ELF-1 (cell line): Measurements from ENCODE around the gene ZNF655.
"Not testable (repeated sequence)": the region's sequence is repeated elsewhere in the genome, so short reads cannot be mapped to it uniquely, and the experiment has no call there.

ENCODE experiments used
- DNase-seq: peaks from one replicate; pipeline ENCODE4 v3.0.0-alpha.2; 2016; ENCODE audit warnings: low read depth, low spot score

Gene ZNF655

GRCh38 chr7:99560834-99561736 lies 2.6 kb downstream of the ZNF655 start:
- no peak for DNase-seq

GRCh38 chr7:99561737-99562051 lies 3.3 kb downstream of the ZNF655 start:
- no peak for DNase-seq

GRCh38 chr7:99562114-99562784 lies 3.8 kb downstream of the ZNF655 start:
- DNase-seq: no peak

GRCh38 chr7:99562832-99563231 lies 4.4 kb downstream of the ZNF655 start:
- peak; percentile 59 for DNase-seq

GRCh38 chr7:99563650-99564049 lies 5.2 kb downstream of the ZNF655 start:
- no peak for DNase-seq

GRCh38 chr7:99568770-99569169 lies 10.3 kb downstream of the ZNF655 start:
- not testable (repeated sequence) for DNase-seq

GRCh38 chr7:99571768-99572167 lies 13.3 kb downstream of the ZNF655 start:
- DNase-seq: no peak

GRCh38 chr7:99573257-99573656 lies 14.8 kb downstream of the ZNF655 start:
- no peak for DNase-seq

- no peak for DNase-seq
Observed at GRCh38 chr7:99576251-99576650, 17.8 kb downstream of the ZNF655 start.

GRCh38 chr7:99579281-99579955 lies 21.0 kb downstream of the ZNF655 start:
- no peak for DNase-seq

- DNase-seq: peak; percentile 81
Observed at GRCh38 chr7:99579956-99580777, 21.7 kb downstream of the ZNF655 start.

GRCh38 chr7:99580778-99581332 lies 22.4 kb downstream of the ZNF655 start:
- DNase-seq: not testable (repeated sequence)

GRCh38 chr7:99588868-99589267 lies 30.4 kb downstream of the ZNF655 start:
- DNase-seq: no peak

GRCh38 chr7:99594948-99595745 lies 36.7 kb downstream of the ZNF655 start:
- DNase-seq: no peak

GRCh38 chr7:99596408-99596955 lies 38.0 kb downstream of the ZNF655 start:
- no peak for DNase-seq

GRCh38 chr7:99597762-99598501 lies 39.5 kb downstream of the ZNF655 start, which contains the start of gene TMEM225B:
TMEM225B (plus strand) TSS chr7:99598267; CDS start chr7:99604389, 6,122 bp downstream.
- peak; percentile 20 for DNase-seq

- no peak for DNase-seq
Observed at GRCh38 chr7:99599836-99600235, 41.4 kb downstream of the ZNF655 start.

GRCh38 chr7:99601656-99602310 lies 43.3 kb downstream of the ZNF655 start:
- peak; percentile 23 for DNase-seq

- DNase-seq: no peak
Observed at GRCh38 chr7:99605527-99605926, 47.1 kb downstream of the ZNF655 start.
